ENCODE results near the gene SEPTIN2.

- TF ChIP-seq ZNF219 (CRISPR knock-in tag; IDR thresholded peaks at IDR 0.05; ENCODE audit: borderline replicate concordance) (no peak), CTCF (IDR thresholded peaks at IDR 0.05) (no peak), SMAD4 (CRISPR knock-in tag; IDR thresholded peaks at IDR 0.05) (no peak), ATF2 (CRISPR knock-in tag; IDR thresholded peaks at IDR 0.05; ENCODE audit: borderline replicate concordance, low read depth) (no peak), ATF6 (CRISPR knock-in tag; IDR thresholded peaks at IDR 0.05) (no peak)
These were observed 40.2 kb upstream of the SEPTIN2 start for GRCh38 chr2:241275504-241275903.
